Gastrocnemius medialis (tissue), 4 donors: ENCODE data around the gene GSG1L. TPM values are rescaled to one million over a fixed set of nuclear protein-coding genes. Genes with fewer than 3 reads are reported as not detected.

ENCODE experiments used
- ATAC-seq, 2 donors: fragments of 150-250 bp; one replicate each; pipeline ENCODE4 v1.9.1; 2016
- DNase-seq, 2 donors: peaks; one replicate each; pipeline ENCODE4 v3.0.0-alpha.2; 2019
- H3K27ac ChIP-seq, 4 donors: fragments of 200-600 bp; sonication (generic); 1 replicate in 1 of 4; 2 replicates in 3 of 4; pipeline ENCODE4 v1.5.1; 2016 to 2018; ENCODE audit warnings: mild to moderate bottlenecking in 2 of 4, moderate library complexity in 1 of 4
- H3K27me3 ChIP-seq, 3 donors: fragments of 200-600 bp; sonication (generic) in 2 of 3; 1 replicate in 1 of 3; 2 replicates in 2 of 3; pipeline versions ENCODE4 v1.5.1 to v1.6.0; 2016 to 2019; ENCODE audit warnings: mild to moderate bottlenecking in 1 of 3, moderate library complexity in 1 of 3
- H3K36me3 ChIP-seq, 2 donors: fragments of 200-600 bp; sonication (generic) in 1 of 2; one replicate each; pipeline ENCODE4 v1.5.1; 2017 to 2018
- H3K4me1 ChIP-seq, 2 donors: fragments of 200-600 bp; sonication (generic) in 1 of 2; one replicate each; pipeline ENCODE4 v1.5.1; 2016 to 2017; ENCODE audit warnings: mild to moderate bottlenecking in 2 of 2
- H3K4me3 ChIP-seq, 4 donors: fragments of 200-600 bp; sonication (generic) in 3 of 4; 1 replicate in 1 of 4; 2 replicates in 3 of 4; pipeline ENCODE4 v1.5.1; 2016 to 2019; ENCODE audit warnings: mild to moderate bottlenecking in 2 of 4
- H3K9me3 ChIP-seq, 3 donors: fragments of 200-600 bp; sonication (generic) in 2 of 3; 1 replicate in 1 of 3; 2 replicates in 2 of 3; pipeline ENCODE4 v1.5.1; 2016 to 2019
- CTCF ChIP-seq, 5 experiments: fragments of 450-650 bp in 3 of 5; fragments of 200-600 bp in 2 of 5; sonication (generic) in 2 of 5; IDR thresholded peaks in 4 of 5; conservative IDR thresholded peaks in 1 of 5; 1 replicate in 4 of 5; 2 replicates in 1 of 5; pipeline ENCODE4 v1.5.1; 2016 to 2019; ENCODE audit warnings: antibody characterized with exemption in 5 of 5, mild to moderate bottlenecking in 3 of 5, moderate library complexity in 3 of 5
- POLR2A ChIP-seq, 2 donors: fragments of 450-650 bp; IDR thresholded peaks; one replicate each; pipeline ENCODE4 v1.6.1; 2017; ENCODE audit warnings: antibody characterized with exemption in 2 of 2, mild to moderate bottlenecking in 2 of 2, moderate library complexity in 2 of 2
- in situ Hi-C, 4 donors: fragments of 200-750 bp; cut with MboI; loops; one replicate each; pipeline versions ENCODE4 v1.15.0 to v1.8.0; 2017; ENCODE audit warnings: low sequenced_read_pairs in 4 of 4
- intact Hi-C: fragments of 100-400 bp; cut with DNase I; formaldehyde crosslinking; loops from one replicate; pipeline ENCODE4 v1.15.1; 2023; ENCODE audit warnings: low total_unique reads
- total RNA-seq, 4 donors: library from RNA; depleted of rRNA; stranded (reverse); fragments of >200 nt; gene quantifications; one replicate each; pipeline versions ENCODE4 v1.1.0 to v1.2.3, GENCODE V29; 2016

The GSG1L gene
- total RNA-seq, 4 donors from 2014 or later: not detected

- no peak for TF ChIP-seq POLR2A (IDR thresholded peaks at IDR 0.05)
- TF ChIP-seq CTCF (IDR thresholded peaks at IDR 0.05 in 4 of 5, conservative IDR thresholded peaks at IDR 0.05 in 1 of 5): no peak
- Histone ChIP-seq H3K9me3 (no peaks in the 10 kb centered on the region), H3K36me3 (no peaks in the 10 kb centered on the region), H3K27me3 (no peaks in the 10 kb centered on the region), H3K4me3 (no peak overlapping the region), H3K27ac (no peak overlapping the region), H3K4me1 (no peaks in the 10 kb centered on the region)
- in situ Hi-C loops: no loop called here
- intact Hi-C loops: no loop called here
- no peak for DNase-seq
- no peak for ATAC-seq
Observed at GRCh38 chr16:27824006-27824405, 239.5 kb downstream of the GSG1L start.

GRCh38 chr16:27823421-27823820 is 240.1 kb downstream of the GSG1L start:
- intact Hi-C loops: no loop called here
- ATAC-seq (no peak), DNase-seq (no peak)
- Histone ChIP-seq H3K9me3 (no peaks in the 10 kb centered on the region), H3K4me3 (no peak overlapping the region), H3K4me1 (no peaks in the 10 kb centered on the region), H3K27me3 (no peaks in the 10 kb centered on the region), H3K27ac (no peak overlapping the region), H3K36me3 (no peaks in the 10 kb centered on the region)
- in situ Hi-C loops: no loop called here
- TF ChIP-seq CTCF (IDR thresholded peaks at IDR 0.05 in 4 of 5, conservative IDR thresholded peaks at IDR 0.05 in 1 of 5): no peak
- TF ChIP-seq POLR2A (IDR thresholded peaks at IDR 0.05): no peak

GRCh38 chr16:27822996-27823395 is 240.5 kb downstream of the GSG1L start:
- H3K4me3 ChIP-seq: no peak overlapping the region
- no peaks in the 10 kb centered on the region for H3K9me3 ChIP-seq
- no peaks in the 10 kb centered on the region for H3K36me3 ChIP-seq
- no peaks in the 10 kb centered on the region for H3K4me1 ChIP-seq
- no peak for DNase-seq
- no peak overlapping the region for H3K27ac ChIP-seq
- intact Hi-C loops (no loop called here), in situ Hi-C loops (no loop called here)
- no peak for TF ChIP-seq POLR2A (IDR thresholded peaks at IDR 0.05)
- no peak for TF ChIP-seq CTCF (IDR thresholded peaks at IDR 0.05 in 4 of 5, conservative IDR thresholded peaks at IDR 0.05 in 1 of 5)
- ATAC-seq: no peak
- no peaks in the 10 kb centered on the region for H3K27me3 ChIP-seq

- no peaks in the 10 kb centered on the region for H3K9me3 ChIP-seq
- no peaks in the 10 kb centered on the region for H3K36me3 ChIP-seq
- no peaks in the 10 kb centered on the region for H3K4me1 ChIP-seq
- TF ChIP-seq CTCF (IDR thresholded peaks at IDR 0.05 in 4 of 5, conservative IDR thresholded peaks at IDR 0.05 in 1 of 5): no peak
- TF ChIP-seq POLR2A (IDR thresholded peaks at IDR 0.05): no peak
- intact Hi-C loops: no loop called here
- in situ Hi-C loops: no loop called here
- no peak for DNase-seq
- no peaks in the 10 kb centered on the region for H3K27me3 ChIP-seq
- no peak for ATAC-seq
- H3K4me3 ChIP-seq: no peak overlapping the region
- no peak overlapping the region for H3K27ac ChIP-seq
Observed at GRCh38 chr16:27822529-27822928, 241.0 kb downstream of the GSG1L start.

GRCh38 chr16:27820646-27821345 is 242.7 kb downstream of the GSG1L start:
- TF ChIP-seq POLR2A (IDR thresholded peaks at IDR 0.05): no peak
- TF ChIP-seq CTCF (IDR thresholded peaks at IDR 0.05 in 4 of 5, conservative IDR thresholded peaks at IDR 0.05 in 1 of 5): no peak
- H3K27me3 ChIP-seq: no peaks in the 10 kb centered on the region
- no peak for DNase-seq
- in situ Hi-C loops (no loop called here), intact Hi-C loops (no loop called here)
- H3K27ac ChIP-seq: no peak overlapping the region
- no peak for ATAC-seq
- no peak overlapping the region for H3K4me3 ChIP-seq
- no peaks in the 10 kb centered on the region for H3K9me3 ChIP-seq
- no peaks in the 10 kb centered on the region for H3K36me3 ChIP-seq
- no peaks in the 10 kb centered on the region for H3K4me1 ChIP-seq
